Panc1 (cell line): ENCODE results near the gene HADHB.

ENCODE experiments used
- CTCF ChIP-seq: fragments of 450-650 bp; IDR thresholded peaks from 2 replicates; pipeline ENCODE4 v1.5.1; 2017; ENCODE audit warnings: mild to moderate bottlenecking
- POLR2AphosphoS5 ChIP-seq: IDR thresholded peaks from 2 replicates; pipeline ENCODE4 v1.6.1; 2012; ENCODE audit warnings: mild to moderate bottlenecking, low read depth, low read length, moderate library complexity
- REST ChIP-seq, 2 experiments: IDR thresholded peaks; 2 replicates each; pipeline ENCODE4 v1.6.1; 2011 to 2012; ENCODE audit warnings: low read depth in 2 of 2, control low read depth in 1 of 2, low read length in 1 of 2, mild to moderate bottlenecking in 1 of 2, moderate library complexity in 1 of 2; ENCODE audit not compliant: insufficient read depth in 1 of 2
- SIN3A ChIP-seq: IDR thresholded peaks from 2 replicates; pipeline ENCODE4 v1.6.1; 2012; ENCODE audit warnings: low read depth, mild to moderate bottlenecking, low read length, moderate library complexity, borderline replicate concordance; ENCODE audit not compliant: insufficient read depth

GRCh38 chr2:26212011-26212410 lies 32.7 kb upstream of the HADHB start:
- TF ChIP-seq CTCF (no peak), POLR2AphosphoS5 (no peak), SIN3A (no peak), REST (IDR thresholded peaks at IDR 0.05; ENCODE audit: insufficient read depth in 1 of 2, low read depth in 2 of 2, low read length in 1 of 2) (no peak)
